ENCODE data around the gene POLDIP3.
A peak's percentile ranks its signal among the peaks of the same experiment; 100 is the strongest.

POLDIP3 gene

DNA sequence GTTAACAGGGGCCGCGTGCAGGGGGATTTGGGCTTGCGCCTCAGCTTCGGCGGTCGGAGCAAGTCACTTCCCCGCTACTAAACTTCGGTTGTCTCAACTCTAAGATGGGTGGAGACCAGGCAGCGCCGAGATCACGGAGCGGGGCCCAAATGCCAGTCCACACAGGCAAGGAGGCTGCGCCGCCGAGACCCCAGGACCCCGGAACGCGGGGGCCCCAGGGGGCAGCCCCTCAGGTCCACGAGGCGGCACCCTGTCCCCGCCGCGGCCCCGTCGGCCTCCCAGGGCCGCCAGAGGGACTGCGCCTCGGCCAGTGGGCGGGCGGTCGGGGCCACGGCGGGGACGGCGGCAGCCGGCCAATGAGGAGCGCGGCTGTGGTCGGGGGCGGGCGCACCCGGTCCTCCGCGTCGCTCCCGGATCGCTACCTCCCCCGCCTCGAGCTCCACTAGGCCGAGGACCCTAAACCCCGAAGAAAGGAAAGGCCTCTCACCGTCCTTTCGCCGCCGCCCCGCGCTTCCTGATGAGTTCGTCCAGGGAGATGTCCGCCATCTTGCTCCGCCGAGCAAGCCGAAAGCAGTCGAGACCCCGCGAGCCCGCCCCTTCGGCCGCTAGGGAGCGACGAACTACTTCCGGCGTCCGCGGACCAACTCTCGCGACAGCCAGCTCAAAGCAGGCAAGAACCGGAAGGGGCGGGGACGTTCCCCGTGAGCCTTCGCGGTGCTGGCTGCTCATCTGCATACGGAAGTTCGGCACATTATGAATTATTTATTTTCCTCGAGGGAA is at the start of gene POLDIP3 (continued):
- TF ChIP-seq, protein P1, sequence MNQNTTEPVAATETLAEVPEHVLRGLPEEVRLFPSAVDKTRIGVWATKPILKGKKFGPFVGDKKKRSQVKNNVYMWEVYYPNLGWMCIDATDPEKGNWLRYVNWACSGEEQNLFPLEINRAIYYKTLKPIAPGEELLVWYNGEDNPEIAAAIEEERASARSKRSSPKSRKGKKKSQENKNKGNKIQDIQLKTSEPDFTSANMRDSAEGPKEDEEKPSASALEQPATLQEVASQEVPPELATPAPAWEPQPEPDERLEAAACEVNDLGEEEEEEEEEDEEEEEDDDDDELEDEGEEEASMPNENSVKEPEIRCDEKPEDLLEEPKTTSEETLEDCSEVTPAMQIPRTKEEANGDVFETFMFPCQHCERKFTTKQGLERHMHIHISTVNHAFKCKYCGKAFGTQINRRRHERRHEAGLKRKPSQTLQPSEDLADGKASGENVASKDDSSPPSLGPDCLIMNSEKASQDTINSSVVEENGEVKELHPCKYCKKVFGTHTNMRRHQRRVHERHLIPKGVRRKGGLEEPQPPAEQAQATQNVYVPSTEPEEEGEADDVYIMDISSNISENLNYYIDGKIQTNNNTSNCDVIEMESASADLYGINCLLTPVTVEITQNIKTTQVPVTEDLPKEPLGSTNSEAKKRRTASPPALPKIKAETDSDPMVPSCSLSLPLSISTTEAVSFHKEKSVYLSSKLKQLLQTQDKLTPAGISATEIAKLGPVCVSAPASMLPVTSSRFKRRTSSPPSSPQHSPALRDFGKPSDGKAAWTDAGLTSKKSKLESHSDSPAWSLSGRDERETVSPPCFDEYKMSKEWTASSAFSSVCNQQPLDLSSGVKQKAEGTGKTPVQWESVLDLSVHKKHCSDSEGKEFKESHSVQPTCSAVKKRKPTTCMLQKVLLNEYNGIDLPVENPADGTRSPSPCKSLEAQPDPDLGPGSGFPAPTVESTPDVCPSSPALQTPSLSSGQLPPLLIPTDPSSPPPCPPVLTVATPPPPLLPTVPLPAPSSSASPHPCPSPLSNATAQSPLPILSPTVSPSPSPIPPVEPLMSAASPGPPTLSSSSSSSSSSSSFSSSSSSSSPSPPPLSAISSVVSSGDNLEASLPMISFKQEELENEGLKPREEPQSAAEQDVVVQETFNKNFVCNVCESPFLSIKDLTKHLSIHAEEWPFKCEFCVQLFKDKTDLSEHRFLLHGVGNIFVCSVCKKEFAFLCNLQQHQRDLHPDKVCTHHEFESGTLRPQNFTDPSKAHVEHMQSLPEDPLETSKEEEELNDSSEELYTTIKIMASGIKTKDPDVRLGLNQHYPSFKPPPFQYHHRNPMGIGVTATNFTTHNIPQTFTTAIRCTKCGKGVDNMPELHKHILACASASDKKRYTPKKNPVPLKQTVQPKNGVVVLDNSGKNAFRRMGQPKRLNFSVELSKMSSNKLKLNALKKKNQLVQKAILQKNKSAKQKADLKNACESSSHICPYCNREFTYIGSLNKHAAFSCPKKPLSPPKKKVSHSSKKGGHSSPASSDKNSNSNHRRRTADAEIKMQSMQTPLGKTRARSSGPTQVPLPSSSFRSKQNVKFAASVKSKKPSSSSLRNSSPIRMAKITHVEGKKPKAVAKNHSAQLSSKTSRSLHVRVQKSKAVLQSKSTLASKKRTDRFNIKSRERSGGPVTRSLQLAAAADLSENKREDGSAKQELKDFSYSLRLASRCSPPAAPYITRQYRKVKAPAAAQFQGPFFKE (tag by site-specific recombination; IDR thresholded peaks at IDR 0.05; ENCODE audit: borderline replicate concordance): no peak
- TF ChIP-seq ZBTB20 (tag by site-specific recombination; IDR thresholded peaks at IDR 0.05) (peak; percentile 89), ZNF560 (tag by site-specific recombination; IDR thresholded peaks at IDR 0.05; ENCODE audit: borderline replicate concordance) (no peak), ZNF777 (tag by site-specific recombination; IDR thresholded peaks at IDR 0.05; ENCODE audit: borderline replicate concordance) (no peak), ZNF23 (tag by site-specific recombination; IDR thresholded peaks at IDR 0.05; ENCODE audit: borderline replicate concordance) (no peak), ZNF629 (tag by site-specific recombination; IDR thresholded peaks at IDR 0.05) (no peak), ZNF843 (tag by site-specific recombination; IDR thresholded peaks at IDR 0.05) (no peak), ZNF423 (tag by site-specific recombination; IDR thresholded peaks at IDR 0.05) (no peak), ZNF670 (tag by site-specific recombination; IDR thresholded peaks at IDR 0.05; ENCODE audit: low read depth) (no peak), ZNF350 (tag by site-specific recombination; IDR thresholded peaks at IDR 0.05) (no peak), ZNF391 (tag by site-specific recombination; IDR thresholded peaks at IDR 0.05; ENCODE audit: borderline replicate concordance, low read depth) (no peak), ZNF239 (tag by site-specific recombination; IDR thresholded peaks at IDR 0.05) (no peak), ZNF211 (tag by site-specific recombination; IDR thresholded peaks at IDR 0.05; ENCODE audit: low read depth) (no peak), GLI4 (tag by site-specific recombination; IDR thresholded peaks at IDR 0.05) (no peak), ZNF768 (tag by site-specific recombination; IDR thresholded peaks at IDR 0.05) (no peak), KLF9 (tag by site-specific recombination; IDR thresholded peaks at IDR 0.05; ENCODE audit: low read depth) (peak; percentile 96), ZNF362 (tag by site-specific recombination; IDR thresholded peaks at IDR 0.05) (no peak), ZNF138 (tag by site-specific recombination; IDR thresholded peaks at IDR 0.05; ENCODE audit: borderline replicate concordance) (no peak), BCL11B (tag by site-specific recombination; IDR thresholded peaks at IDR 0.05; ENCODE audit: low read depth) (no peak), YY2 (tag by site-specific recombination; IDR thresholded peaks at IDR 0.05) (peak; percentile 85)
- TF ChIP-seq, protein P2, sequence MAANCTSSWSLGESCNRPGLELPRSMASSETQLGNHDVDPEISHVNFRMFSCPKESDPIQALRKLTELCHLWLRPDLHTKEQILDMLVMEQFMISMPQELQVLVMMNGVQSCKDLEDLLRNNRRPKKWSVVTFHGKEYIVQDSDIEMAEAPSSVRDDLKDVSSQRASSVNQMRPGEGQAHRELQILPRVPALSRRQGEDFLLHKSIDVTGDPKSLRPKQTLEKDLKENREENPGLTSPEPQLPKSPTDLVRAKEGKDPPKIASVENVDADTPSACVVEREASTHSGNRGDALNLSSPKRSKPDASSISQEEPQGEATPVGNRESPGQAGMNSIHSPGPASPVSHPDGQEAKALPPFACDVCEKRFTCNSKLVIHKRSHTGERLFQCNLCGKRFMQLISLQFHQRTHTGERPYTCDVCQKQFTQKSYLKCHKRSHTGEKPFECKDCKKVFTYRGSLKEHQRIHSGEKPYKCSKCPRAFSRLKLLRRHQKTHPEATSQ (tag by site-specific recombination; IDR thresholded peaks at IDR 0.05): no peak
- TF ChIP-seq, protein P3, sequence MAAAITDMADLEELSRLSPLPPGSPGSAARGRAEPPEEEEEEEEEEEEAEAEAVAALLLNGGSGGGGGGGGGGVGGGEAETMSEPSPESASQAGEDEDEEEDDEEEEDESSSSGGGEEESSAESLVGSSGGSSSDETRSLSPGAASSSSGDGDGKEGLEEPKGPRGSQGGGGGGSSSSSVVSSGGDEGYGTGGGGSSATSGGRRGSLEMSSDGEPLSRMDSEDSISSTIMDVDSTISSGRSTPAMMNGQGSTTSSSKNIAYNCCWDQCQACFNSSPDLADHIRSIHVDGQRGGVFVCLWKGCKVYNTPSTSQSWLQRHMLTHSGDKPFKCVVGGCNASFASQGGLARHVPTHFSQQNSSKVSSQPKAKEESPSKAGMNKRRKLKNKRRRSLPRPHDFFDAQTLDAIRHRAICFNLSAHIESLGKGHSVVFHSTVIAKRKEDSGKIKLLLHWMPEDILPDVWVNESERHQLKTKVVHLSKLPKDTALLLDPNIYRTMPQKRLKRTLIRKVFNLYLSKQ (tag by site-specific recombination; IDR thresholded peaks at IDR 0.05; ENCODE audit: borderline replicate concordance): no peak
- TF ChIP-seq, protein P4, sequence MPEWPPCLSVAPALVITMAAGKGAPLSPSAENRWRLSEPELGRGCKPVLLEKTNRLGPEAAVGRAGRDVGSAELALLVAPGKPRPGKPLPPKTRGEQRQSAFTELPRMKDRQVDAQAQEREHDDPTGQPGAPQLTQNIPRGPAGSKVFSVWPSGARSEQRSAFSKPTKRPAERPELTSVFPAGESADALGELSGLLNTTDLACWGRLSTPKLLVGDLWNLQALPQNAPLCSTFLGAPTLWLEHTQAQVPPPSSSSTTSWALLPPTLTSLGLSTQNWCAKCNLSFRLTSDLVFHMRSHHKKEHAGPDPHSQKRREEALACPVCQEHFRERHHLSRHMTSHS (tag by site-specific recombination; IDR thresholded peaks at IDR 0.05): no peak
- TF ChIP-seq, protein P5, sequence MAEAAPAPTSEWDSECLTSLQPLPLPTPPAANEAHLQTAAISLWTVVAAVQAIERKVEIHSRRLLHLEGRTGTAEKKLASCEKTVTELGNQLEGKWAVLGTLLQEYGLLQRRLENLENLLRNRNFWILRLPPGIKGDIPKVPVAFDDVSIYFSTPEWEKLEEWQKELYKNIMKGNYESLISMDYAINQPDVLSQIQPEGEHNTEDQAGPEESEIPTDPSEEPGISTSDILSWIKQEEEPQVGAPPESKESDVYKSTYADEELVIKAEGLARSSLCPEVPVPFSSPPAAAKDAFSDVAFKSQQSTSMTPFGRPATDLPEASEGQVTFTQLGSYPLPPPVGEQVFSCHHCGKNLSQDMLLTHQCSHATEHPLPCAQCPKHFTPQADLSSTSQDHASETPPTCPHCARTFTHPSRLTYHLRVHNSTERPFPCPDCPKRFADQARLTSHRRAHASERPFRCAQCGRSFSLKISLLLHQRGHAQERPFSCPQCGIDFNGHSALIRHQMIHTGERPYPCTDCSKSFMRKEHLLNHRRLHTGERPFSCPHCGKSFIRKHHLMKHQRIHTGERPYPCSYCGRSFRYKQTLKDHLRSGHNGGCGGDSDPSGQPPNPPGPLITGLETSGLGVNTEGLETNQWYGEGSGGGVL (tag by site-specific recombination; IDR thresholded peaks at IDR 0.05): no peak
- TF ChIP-seq, protein P6, sequence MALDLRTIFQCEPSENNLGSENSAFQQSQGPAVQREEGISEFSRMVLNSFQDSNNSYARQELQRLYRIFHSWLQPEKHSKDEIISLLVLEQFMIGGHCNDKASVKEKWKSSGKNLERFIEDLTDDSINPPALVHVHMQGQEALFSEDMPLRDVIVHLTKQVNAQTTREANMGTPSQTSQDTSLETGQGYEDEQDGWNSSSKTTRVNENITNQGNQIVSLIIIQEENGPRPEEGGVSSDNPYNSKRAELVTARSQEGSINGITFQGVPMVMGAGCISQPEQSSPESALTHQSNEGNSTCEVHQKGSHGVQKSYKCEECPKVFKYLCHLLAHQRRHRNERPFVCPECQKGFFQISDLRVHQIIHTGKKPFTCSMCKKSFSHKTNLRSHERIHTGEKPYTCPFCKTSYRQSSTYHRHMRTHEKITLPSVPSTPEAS (tag by site-specific recombination; IDR thresholded peaks at IDR 0.05): no peak

Data from HEK293 (cell line).